Prostate gland (tissue), 2 donors: ENCODE measurements around the gene AGPAT4. TPM values are rescaled to one million over a fixed set of nuclear protein-coding genes. Genes with fewer than 3 reads are reported as not detected.

Source experiments
- DNase-seq: peaks from one replicate; pipeline ENCODE4 v3.0.0-alpha.2; 2019; ENCODE audit warnings: low spot score
- H3K27ac ChIP-seq, 2 donors: fragments of 200-600 bp; sonication (generic); 2 replicates each; pipeline ENCODE4 v1.5.1; 2017 to 2019
- H3K27me3 ChIP-seq: fragments of 200-600 bp; sonication (generic); replicated peaks from 2 replicates; pipeline ENCODE4 v1.5.1; 2019; ENCODE audit not compliant: insufficient read depth
- H3K36me3 ChIP-seq, 2 donors: fragments of 200-600 bp; sonication (generic); 1 replicate in 1 of 2; 2 replicates in 1 of 2; pipeline versions ENCODE4 v1.5.1 to v1.8.1; 2017 to 2019
- H3K4me1 ChIP-seq: fragments of 200-600 bp; sonication (generic); replicated peaks from 2 replicates; pipeline ENCODE4 v1.5.1; 2019
- H3K4me3 ChIP-seq, 2 donors: fragments of 200-600 bp; sonication (generic); 2 replicates each; pipeline ENCODE4 v1.5.1; 2017 to 2019
- H3K9me3 ChIP-seq: fragments of 200-600 bp; sonication (generic); 2 replicates; pipeline ENCODE4 v1.5.1; 2017
- POLR2A ChIP-seq: fragments of 450-650 bp; IDR thresholded peaks from one replicate; pipeline ENCODE4 v1.6.1; 2016; ENCODE audit warnings: antibody characterized with exemption, mild to moderate bottlenecking
- POLR2AphosphoS5 ChIP-seq: sonication (generic); formaldehyde crosslinking; IDR thresholded peaks from one replicate; pipeline ENCODE4 v1.6.1; 2017; ENCODE audit warnings: antibody characterized with exemption
- WGBS: methylation state at CpG from one replicate; pipeline ENCODE4 v1.1.5; 2018; 5-methylcytosine and 5-hydroxymethylcytosine counted together
- intact Hi-C: fragments of 100-400 bp; cut with DNase I; formaldehyde crosslinking; loops from one replicate; pipeline ENCODE4 v1.14.2; 2022
- total RNA-seq, 2 donors: library from RNA; depleted of rRNA; stranded (reverse); fragments of >200 nt; gene quantifications; one replicate each; pipeline ENCODE4 v1.1.0, GENCODE V29; 2016
- TF ChIP-seq, protein P1 (sequence below), 4 experiments: fragments of 200-600 bp in 2 of 4; fragments of 450-650 bp in 2 of 4; sonication (generic) in 2 of 4; IDR thresholded peaks; 1 replicate in 3 of 4; 2 replicates in 1 of 4; pipeline ENCODE4 v1.5.1; 2016 to 2019; ENCODE audit warnings: antibody characterized with exemption in 4 of 4, mild to moderate bottlenecking in 2 of 4, moderate library complexity in 2 of 4

Gene AGPAT4
- total RNA-seq, 2 donors from 2014 or later = 1.7 to 4.2 TPM

- no peaks in the 10 kb centered on the region for H3K36me3 ChIP-seq
- H3K4me1 ChIP-seq = no peaks in the 10 kb centered on the region
- H3K27ac ChIP-seq = no peak overlapping the region
- DNase-seq = no peak
- WGBS = 98% methylated on average over 10 of the region's 10 CpGs
- no peaks in the 10 kb centered on the region for H3K27me3 ChIP-seq
- TF ChIP-seq POLR2A = no peak
- H3K9me3 ChIP-seq = no peaks in the 10 kb centered on the region
- H3K4me3 ChIP-seq = no peak overlapping the region
- intact Hi-C loops = no loop called here
Measured at GRCh38 chr6:161242113-161242512, 31.7 kb downstream of the AGPAT4 start.

GRCh38 chr6:161239001-161239400, 34.9 kb downstream of the AGPAT4 start:
- DNase-seq = no peak
- no peak for TF ChIP-seq POLR2A
- TF ChIP-seq POLR2AphosphoS5 = no peak
- TF ChIP-seq, protein P1, sequence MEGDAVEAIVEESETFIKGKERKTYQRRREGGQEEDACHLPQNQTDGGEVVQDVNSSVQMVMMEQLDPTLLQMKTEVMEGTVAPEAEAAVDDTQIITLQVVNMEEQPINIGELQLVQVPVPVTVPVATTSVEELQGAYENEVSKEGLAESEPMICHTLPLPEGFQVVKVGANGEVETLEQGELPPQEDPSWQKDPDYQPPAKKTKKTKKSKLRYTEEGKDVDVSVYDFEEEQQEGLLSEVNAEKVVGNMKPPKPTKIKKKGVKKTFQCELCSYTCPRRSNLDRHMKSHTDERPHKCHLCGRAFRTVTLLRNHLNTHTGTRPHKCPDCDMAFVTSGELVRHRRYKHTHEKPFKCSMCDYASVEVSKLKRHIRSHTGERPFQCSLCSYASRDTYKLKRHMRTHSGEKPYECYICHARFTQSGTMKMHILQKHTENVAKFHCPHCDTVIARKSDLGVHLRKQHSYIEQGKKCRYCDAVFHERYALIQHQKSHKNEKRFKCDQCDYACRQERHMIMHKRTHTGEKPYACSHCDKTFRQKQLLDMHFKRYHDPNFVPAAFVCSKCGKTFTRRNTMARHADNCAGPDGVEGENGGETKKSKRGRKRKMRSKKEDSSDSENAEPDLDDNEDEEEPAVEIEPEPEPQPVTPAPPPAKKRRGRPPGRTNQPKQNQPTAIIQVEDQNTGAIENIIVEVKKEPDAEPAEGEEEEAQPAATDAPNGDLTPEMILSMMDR (IDR thresholded peaks at IDR 0.05) = no peak
- Histone ChIP-seq H3K27ac (no peak overlapping the region), H3K27me3 (no peaks in the 10 kb centered on the region), H3K4me1 (no peaks in the 10 kb centered on the region), H3K36me3 (no peaks in the 10 kb centered on the region), H3K9me3 (no peaks in the 10 kb centered on the region), H3K4me3 (no peak overlapping the region)
- WGBS = 94% methylated on average over 6 of the region's 6 CpGs
- intact Hi-C loops = no loop called here

- intact Hi-C loops = no loop called here
- H3K4me1 ChIP-seq = no peaks in the 10 kb centered on the region
- TF ChIP-seq POLR2AphosphoS5 (no peak), POLR2A (no peak)
- TF ChIP-seq, protein P1 (IDR thresholded peaks at IDR 0.05) = no peak
Measured at GRCh38 chr6:161238500-161238899, 35.4 kb downstream of the AGPAT4 start.

DNA sequence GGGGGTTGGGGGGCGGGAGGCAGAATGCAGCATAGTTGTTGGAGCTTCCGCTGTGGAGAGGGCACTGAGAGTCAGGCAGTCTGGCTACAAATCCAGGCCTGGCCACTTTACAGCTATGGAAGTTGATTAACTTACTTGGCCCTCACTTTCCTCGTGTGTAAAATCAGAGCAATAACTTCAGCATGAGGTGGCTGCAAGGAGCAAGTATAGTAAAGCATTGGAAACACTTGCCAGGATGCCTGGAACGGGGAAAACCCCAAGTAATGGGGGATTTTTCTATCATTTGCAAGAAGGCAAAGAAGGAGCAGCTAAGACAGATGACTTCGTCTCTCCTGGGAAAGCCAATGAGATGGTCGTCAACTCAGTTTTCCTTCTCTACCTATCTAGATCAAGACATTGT, 35.8 kb downstream of the AGPAT4 start:
- TF ChIP-seq POLR2AphosphoS5 = no peak
- TF ChIP-seq, protein P1 (IDR thresholded peaks at IDR 0.05) = no peak
- no peak for TF ChIP-seq POLR2A
- no peak overlapping the region for H3K4me3 ChIP-seq
- H3K4me1 ChIP-seq = no peaks in the 10 kb centered on the region
- intact Hi-C loops = no loop called here
- H3K36me3 ChIP-seq = no peaks in the 10 kb centered on the region
- no peak overlapping the region for H3K27ac ChIP-seq
- no peaks in the 10 kb centered on the region for H3K27me3 ChIP-seq
- no peak for DNase-seq
- WGBS = 73% methylated on average over 6 of the region's 6 CpGs
- no peaks in the 10 kb centered on the region for H3K9me3 ChIP-seq

More at GRCh38 chr6:161238500-161238899, 35.4 kb downstream of the AGPAT4 start:
- Histone ChIP-seq H3K27ac (no peak overlapping the region), H3K27me3 (no peaks in the 10 kb centered on the region), H3K9me3 (no peaks in the 10 kb centered on the region), H3K36me3 (no peaks in the 10 kb centered on the region), H3K4me3 (no peak overlapping the region)
- DNase-seq = no peak
- 92% methylated on average over 5 of the region's 5 CpGs for WGBS

- TF ChIP-seq POLR2A = no peak
- TF ChIP-seq, protein P1 (IDR thresholded peaks at IDR 0.05) = no peak
- no peak for TF ChIP-seq POLR2AphosphoS5
- intact Hi-C loops = no loop called here
- H3K4me3 ChIP-seq = no peak overlapping the region
- H3K4me1 ChIP-seq = no peaks in the 10 kb centered on the region
- H3K27me3 ChIP-seq = no peaks in the 10 kb centered on the region
- no peak for DNase-seq
- 93% methylated on average over 1 of the region's 1 CpG for WGBS
- no peak overlapping the region for H3K27ac ChIP-seq
- H3K9me3 ChIP-seq = no peaks in the 10 kb centered on the region
- no peaks in the 10 kb centered on the region for H3K36me3 ChIP-seq
Measured at GRCh38 chr6:161237176-161237575, 36.7 kb downstream of the AGPAT4 start.
